ENCODE data around the gene WFS1. TPM values are rescaled to one million over a fixed set of nuclear protein-coding genes. Genes with fewer than 3 reads are reported as not detected.

WFS1 gene, protein sequence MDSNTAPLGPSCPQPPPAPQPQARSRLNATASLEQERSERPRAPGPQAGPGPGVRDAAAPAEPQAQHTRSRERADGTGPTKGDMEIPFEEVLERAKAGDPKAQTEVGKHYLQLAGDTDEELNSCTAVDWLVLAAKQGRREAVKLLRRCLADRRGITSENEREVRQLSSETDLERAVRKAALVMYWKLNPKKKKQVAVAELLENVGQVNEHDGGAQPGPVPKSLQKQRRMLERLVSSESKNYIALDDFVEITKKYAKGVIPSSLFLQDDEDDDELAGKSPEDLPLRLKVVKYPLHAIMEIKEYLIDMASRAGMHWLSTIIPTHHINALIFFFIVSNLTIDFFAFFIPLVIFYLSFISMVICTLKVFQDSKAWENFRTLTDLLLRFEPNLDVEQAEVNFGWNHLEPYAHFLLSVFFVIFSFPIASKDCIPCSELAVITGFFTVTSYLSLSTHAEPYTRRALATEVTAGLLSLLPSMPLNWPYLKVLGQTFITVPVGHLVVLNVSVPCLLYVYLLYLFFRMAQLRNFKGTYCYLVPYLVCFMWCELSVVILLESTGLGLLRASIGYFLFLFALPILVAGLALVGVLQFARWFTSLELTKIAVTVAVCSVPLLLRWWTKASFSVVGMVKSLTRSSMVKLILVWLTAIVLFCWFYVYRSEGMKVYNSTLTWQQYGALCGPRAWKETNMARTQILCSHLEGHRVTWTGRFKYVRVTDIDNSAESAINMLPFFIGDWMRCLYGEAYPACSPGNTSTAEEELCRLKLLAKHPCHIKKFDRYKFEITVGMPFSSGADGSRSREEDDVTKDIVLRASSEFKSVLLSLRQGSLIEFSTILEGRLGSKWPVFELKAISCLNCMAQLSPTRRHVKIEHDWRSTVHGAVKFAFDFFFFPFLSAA
- total RNA-seq = 10 to 100 TPM in 2 of 4 donors, 1 to 10 TPM in 2; 8.0 to 13.3 (median 10.0) TPM
- polyA plus RNA-seq = 10 to 100 TPM in 1 of 3 donors, 1 to 10 TPM in 2; 5.9 to 13.2 (median 7.0) TPM
- long read RNA-seq, donor 1, transcript WFS1-201 (8 exons, 3,640 nt) = major isoform, 7 of 16 reads
- long read RNA-seq, donor 1, partial matches to known transcripts = 0 of 16 reads
- long read RNA-seq, donor 1, other reads (novel, unspliced or antisense) = 6 of 16 reads
- long read RNA-seq, donor 2, transcript WFS1-201 (8 exons, 3,640 nt) = major isoform, 13 of 23 reads
- long read RNA-seq, donor 2, partial matches to known transcripts = 2 of 23 reads
- long read RNA-seq, donor 2, other reads (novel, unspliced or antisense) = 6 of 23 reads

DNA sequence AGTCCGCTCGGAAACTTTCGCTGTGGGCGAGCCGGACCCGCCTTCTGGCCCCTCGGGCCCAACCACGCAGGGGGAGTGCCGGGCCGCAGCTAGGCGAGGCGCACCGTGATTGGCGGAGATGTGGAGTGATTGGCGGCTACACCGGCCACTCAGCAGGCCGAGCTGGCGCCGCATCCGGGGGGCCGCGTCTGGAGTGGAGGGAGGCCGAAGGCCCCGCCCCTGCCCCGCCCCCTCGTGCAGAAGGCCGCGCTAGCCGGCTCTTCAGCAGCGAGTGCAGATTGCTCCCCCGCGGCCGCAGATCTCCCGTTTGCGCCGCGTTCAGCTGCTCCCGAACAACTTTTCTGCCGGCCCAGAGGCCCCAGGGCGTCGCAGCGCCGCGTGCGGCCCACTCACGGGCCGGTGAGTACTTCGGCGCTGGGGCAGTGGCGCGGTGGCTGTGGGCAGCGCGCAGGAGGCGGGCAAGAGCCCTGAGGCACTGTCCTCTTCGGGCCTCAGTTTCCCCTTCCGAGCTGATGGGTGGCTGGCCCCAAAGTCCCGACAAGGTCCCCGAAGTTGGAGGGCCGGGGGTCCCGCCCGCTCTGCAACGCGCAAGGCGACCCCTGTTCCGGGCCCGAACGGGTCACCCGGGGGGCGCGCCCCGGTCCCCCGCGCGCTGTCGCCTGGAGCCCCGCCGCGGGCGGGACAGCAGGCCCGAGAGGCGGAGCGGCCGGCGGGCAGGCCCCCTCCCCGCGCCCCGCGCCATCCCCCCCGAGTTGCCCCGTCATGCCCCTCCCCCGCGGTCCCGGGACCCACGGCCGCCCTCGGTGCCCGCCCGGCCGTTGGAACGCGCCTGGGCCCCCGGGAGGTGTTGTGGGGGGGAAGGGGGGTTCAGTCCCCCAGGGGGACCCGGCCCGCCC is at the start of gene WFS1:
Gene WFS1 (plus strand): TSS at position 235 of the 896 bp plus-strand sequence. CDS start 7,606 bp downstream, outside the sequence.
- peak within 1 kb of the TSS; percentile 77 for H3K27ac ChIP-seq
- H3K36me3 ChIP-seq (ENCODE audit: insufficient read depth in 1 of 2, low read depth in 1 of 2) = no peaks in the 10 kb centered on the region
- H3K27me3 ChIP-seq (ENCODE audit: insufficient read depth in 3 of 3, low read length in 2 of 3) = no peaks in the 10 kb centered on the region
- H3K4me3 ChIP-seq = peak within 1 kb of the TSS; percentile 95
- TF ChIP-seq CTCF (IDR thresholded peaks at IDR 0.05) = no peak
- DNase-seq (peak; percentile 99 to 100), ATAC-seq (peak; percentile 100)
- 1 to 2% (median 1%) methylated on average over 47 to 104 of the region's 104 CpGs for WGBS, 3 donors
- H3K4me1 ChIP-seq = peaks cover 20% of the 10 kb centered on the region
- intact Hi-C loops (cut with DNase I) = loop anchor here in 1 of 2 donors (10.0 kb wide), 1 partner anchor 295 kb away; no protein-coding TSS in a partner anchor
- no peaks in the 10 kb centered on the region for H3K9me3 ChIP-seq

GRCh38 chr4:6221301-6221850 is 48.3 kb upstream of the WFS1 start:
- Histone ChIP-seq H3K4me1 (no peaks in the 10 kb centered on the region), H3K27me3 (ENCODE audit: insufficient read depth in 3 of 3, low read length in 2 of 3) (peaks cover 0 to 66% (median 14%) of the 10 kb centered on the region in 3 donors), H3K9me3 (no peaks in the 10 kb centered on the region), H3K36me3 (ENCODE audit: insufficient read depth in 1 of 2, low read depth in 1 of 2) (no peaks in the 10 kb centered on the region), H3K4me3 (peak overlapping the region; percentile 41), H3K27ac (no peak overlapping the region)
- intact Hi-C loops (cut with DNase I) = no loop called here
- ATAC-seq = no peak
- WGBS, 3 donors = 10 to 11% (median 10%) methylated on average over 16 of the region's 16 CpGs
- no peak for TF ChIP-seq CTCF (IDR thresholded peaks at IDR 0.05)
- no peak for DNase-seq

DNA sequence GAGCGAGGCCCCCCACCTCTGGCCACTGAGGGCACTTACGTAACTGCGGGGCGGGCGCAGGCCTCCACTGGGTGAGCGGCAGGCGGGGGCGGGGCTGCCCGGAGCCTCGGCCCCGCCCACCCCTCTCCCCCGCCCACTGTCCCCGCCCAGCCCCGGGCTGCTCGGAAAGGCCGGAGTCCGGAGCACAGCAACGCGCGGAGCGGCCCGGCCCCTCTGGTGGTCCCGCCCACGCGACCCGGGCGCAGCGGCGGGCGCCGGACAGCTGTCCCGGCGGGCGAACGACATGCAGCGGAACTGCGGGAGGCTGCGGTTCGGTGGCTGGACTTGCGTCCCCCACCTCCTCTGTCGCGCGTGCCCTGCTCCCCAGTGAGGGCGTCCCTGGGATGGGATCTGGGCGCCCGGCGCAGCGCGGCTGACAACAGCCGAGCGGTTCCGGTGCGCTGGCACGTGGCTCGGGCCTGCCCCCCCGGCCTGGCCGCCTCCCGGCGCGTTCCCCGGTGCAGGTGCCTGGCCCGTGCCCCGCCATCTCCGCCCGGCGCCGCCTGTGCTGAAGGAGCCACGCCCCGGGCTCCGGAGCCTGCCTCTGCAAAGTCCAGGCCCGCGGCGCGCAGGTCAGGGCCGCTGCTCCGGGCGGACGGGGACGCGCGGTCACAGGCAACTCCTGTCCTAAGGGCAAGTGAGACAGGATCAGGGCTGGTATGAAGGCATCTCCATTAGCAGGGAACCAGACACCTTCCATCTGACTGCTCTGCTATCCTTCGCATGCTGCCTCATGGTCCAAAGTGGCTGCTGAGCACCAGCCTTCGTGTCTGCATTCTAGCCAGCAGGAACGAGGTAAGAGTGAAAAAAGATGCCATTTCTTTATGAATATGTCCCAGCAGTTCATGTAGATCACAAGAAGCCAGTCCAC is 47.5 kb upstream of the WFS1 start:
- Histone ChIP-seq H3K4me3 (peak overlapping the region; percentile 41), H3K36me3 (ENCODE audit: insufficient read depth in 1 of 2, low read depth in 1 of 2) (no peaks in the 10 kb centered on the region), H3K27ac (no peak overlapping the region), H3K4me1 (no peaks in the 10 kb centered on the region), H3K27me3 (ENCODE audit: insufficient read depth in 3 of 3, low read length in 2 of 3) (peaks cover 0 to 61% (median 14%) of the 10 kb centered on the region in 3 donors), H3K9me3 (no peaks in the 10 kb centered on the region)
- ATAC-seq (peak in 3 of 4 donors; percentile 77 to 88 (median 79)), DNase-seq (no peak)
- intact Hi-C loops (cut with DNase I) = no loop called here
- WGBS, 3 donors = 6 to 9% (median 8%) methylated on average over 47 to 84 of the region's 84 CpGs
- no peak for TF ChIP-seq CTCF (IDR thresholded peaks at IDR 0.05)
